ENCODE results near the gene MMEL1.

DNA sequence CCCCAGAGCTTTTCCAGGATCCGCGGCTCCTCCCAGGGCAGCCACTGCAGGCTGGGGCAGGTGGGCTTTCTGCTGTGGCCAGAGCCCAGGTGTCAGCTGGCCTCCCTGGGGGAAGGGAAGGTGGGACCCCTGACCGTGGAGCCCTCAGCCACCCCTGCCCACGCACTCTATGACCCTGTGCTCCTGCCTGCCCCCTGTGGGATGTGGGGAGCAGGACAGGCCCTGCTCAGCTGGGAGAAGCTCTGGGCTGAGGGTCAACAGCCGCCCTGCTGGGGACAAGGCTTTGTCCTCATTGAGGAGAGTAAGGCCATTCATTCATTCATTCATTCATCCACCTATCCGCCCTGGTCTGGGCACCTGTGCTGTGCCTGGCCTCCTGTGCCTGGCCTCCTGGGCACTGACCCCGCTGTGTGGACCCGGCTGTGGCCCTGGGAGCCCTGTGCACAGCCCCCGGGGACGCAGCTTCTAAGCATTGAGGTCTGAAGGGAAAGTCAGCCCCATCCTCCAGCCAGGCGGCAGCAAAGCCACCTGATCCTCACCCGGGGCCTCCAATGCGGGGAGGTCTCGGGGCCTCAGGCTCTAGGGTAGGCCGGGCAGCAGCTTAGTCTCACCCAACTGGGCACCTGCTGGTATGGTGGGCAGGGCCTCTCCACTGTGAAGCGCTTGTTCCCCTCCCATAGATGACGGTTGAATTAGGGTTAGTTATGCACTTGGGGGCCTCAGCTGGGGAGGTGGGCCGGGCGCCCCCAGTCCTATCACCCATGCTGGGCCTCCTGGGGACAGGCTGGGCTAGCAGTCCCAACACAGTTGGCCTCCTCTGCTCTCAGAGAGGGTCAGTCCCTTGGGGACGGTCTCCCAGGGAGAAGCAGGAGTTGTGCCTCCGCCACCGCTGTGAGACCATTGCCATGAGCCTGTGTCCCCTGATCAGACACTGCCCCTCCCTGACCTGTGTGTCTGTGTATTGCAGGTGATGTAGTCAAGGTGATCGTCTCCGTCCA, 70.6 kb downstream of the MMEL1 start:
- TF ChIP-seq, protein P1, sequence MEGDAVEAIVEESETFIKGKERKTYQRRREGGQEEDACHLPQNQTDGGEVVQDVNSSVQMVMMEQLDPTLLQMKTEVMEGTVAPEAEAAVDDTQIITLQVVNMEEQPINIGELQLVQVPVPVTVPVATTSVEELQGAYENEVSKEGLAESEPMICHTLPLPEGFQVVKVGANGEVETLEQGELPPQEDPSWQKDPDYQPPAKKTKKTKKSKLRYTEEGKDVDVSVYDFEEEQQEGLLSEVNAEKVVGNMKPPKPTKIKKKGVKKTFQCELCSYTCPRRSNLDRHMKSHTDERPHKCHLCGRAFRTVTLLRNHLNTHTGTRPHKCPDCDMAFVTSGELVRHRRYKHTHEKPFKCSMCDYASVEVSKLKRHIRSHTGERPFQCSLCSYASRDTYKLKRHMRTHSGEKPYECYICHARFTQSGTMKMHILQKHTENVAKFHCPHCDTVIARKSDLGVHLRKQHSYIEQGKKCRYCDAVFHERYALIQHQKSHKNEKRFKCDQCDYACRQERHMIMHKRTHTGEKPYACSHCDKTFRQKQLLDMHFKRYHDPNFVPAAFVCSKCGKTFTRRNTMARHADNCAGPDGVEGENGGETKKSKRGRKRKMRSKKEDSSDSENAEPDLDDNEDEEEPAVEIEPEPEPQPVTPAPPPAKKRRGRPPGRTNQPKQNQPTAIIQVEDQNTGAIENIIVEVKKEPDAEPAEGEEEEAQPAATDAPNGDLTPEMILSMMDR (IDR thresholded peaks at IDR 0.05): peak; percentile 47
- TF ChIP-seq ZFX (IDR thresholded peaks at IDR 0.05; ENCODE audit: borderline replicate concordance): no peak
